ENCODE measurements around the gene SLC5A3. TPM values are rescaled to one million over a fixed set of nuclear protein-coding genes. Genes with fewer than 3 reads are reported as not detected.

Gene SLC5A3
- total RNA-seq, 1 donor from 2014 or later, result 7.6 TPM

- Mint-ChIP-seq H3K36me3 (ENCODE audit: low read depth, unreplicated experiment) (no peaks in the 10 kb centered on the region), H3K27me3 (ENCODE audit: unreplicated experiment) (peaks cover 2% of the 10 kb centered on the region), H3K27ac (ENCODE audit: unreplicated experiment) (no peak overlapping the region), H3K9me3 (ENCODE audit: unreplicated experiment) (no peaks in the 10 kb centered on the region), H3K4me3 (ENCODE audit: unreplicated experiment) (no peak overlapping the region), H3K4me1 (ENCODE audit: unreplicated experiment) (no peaks in the 10 kb centered on the region)
- no peak for DNase-seq (ENCODE audit: low spot score)
- TF ChIP-seq CTCF (IDR thresholded peaks at IDR 0.05; ENCODE audit: unreplicated experiment), result no peak
Measured at GRCh38 chr21:34122047-34122446, 48.7 kb downstream of the SLC5A3 start.

Other genes with a start within 250 kb of the SLC5A3 start
- 218 TPM for gene ATP5PO, start 157.8 kb upstream of the SLC5A3 start, total RNA-seq (ENCODE audit: unreplicated experiment)
- 42.4 TPM for gene MRPS6, start within 50 bp of the SLC5A3 start, total RNA-seq (ENCODE audit: unreplicated experiment)